AML-193 (cell line): ENCODE measurements around the gene POC1B.
"Not testable (repeated sequence)": the region's sequence is repeated elsewhere in the genome, so short reads cannot be mapped to it uniquely, and the experiment has no call there.

Source experiments
- DNase-seq, 2 experiments: peaks; one replicate each; lab custom pipeline; 2025; lab: John Stamatoyannopoulos, UW

The POC1B gene

DNA sequence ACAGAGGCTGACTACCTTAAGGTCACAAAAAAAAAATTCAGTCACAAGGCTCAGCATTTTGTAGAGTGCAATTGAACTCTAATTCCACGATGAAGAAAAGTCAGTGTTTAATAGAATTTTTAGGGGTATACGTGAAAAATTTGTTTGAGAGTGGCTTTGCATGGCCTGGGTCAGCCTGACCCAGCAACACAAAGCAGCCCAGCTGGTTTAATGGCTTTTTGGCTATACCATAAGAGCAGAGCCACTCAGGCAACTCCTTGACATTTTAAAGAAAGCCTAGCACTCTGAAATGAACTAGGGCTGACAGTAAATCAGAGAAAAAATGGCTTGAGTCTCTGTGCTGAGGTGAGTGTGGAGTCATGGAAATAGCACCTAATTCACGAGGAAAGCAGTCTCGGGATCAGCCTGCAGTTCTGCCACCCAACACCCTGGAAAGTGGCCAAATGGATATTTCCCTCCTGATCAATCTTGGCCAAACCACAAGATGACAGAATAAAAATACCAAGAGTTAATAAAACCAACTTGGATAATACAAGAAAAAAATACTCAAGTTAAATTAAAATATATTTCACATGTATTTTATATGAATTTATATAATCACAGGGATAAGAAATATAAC, 60.8 kb downstream of the POC1B start:
- DNase-seq = no peak

DNA sequence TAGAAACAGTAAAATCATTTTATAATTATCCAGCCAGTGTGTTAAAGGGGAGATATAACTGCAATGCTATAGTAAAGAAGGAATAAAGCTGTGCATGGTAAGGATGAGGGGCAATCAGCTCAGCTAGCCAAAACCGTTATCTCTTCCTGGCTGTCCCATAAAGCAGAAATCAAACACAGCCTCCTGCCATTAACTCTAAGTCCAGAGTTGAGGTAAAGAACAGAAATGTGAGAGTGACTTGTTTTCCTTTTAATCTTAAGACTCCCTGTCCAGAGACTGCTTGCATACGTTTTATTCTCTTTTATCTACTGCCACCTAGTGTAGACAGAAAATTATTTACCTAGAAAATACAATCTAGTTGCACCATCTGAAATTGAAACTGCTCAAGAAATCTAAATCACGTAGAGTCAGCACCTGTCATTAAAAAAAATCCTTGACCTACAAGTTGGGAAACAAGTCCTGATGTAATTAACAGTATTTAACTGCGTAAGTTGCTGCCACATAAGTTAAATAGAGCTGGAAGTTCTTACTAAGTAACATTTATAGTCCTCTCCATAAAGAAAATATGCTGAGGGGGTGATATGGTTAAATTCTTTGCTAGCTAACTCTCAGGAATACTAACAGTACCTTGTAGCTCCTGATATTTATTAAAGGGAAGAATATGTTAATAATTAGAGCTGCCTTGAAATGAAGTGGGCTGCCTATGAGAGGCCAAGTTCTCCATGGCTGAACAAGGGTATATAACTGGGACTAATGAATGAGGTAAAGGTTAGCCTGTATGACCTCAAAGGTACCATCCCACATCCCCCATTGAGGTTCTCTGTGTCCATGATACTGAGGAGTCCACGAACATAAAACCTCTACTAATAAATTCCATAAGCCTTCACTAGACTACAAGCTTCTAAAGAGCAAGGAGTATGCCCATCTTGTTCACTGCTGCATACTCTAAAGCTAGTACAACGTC, 63.9 kb downstream of the POC1B start:
- DNase-seq = peak; percentile 82 to 88

DNA sequence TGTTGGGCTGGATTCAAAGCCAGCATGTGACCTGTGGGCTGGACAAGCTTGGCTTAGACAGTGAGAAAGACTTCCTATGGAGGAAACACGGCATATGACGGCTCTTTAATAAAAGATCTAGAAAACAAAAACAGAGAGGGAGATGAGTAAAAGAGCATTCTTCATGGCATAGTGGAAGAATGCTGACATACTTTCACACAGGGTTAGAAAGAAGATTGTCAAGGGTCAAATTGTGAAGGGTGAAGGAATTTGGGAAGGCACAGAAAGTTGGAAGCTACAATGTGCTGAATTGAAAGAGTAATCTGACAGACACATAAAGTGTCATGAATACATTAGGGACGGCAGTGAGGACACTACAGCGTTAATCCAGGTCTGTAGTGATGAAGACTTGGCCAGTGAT, 64.7 kb downstream of the POC1B start:
- DNase-seq = no peak

DNA sequence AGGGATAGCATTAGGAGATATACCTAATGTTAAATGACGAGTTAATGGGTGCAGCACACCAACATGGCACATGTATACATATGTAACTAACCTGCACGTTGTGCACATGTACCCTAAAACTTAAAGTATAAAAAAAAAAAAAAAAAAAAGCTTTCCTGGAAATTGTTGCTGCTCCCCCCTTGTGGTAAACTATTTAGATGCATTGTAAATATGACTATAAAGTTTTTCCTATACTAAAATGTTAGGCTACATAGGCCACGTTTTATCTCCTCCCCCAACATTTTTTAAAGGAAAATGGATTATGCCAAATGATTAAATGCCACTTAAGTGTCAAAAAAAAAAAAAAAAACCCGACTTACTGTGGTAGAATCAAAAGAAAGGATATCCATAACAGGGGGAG, 66.6 kb downstream of the POC1B start:
- DNase-seq = not testable (repeated sequence)

DNA sequence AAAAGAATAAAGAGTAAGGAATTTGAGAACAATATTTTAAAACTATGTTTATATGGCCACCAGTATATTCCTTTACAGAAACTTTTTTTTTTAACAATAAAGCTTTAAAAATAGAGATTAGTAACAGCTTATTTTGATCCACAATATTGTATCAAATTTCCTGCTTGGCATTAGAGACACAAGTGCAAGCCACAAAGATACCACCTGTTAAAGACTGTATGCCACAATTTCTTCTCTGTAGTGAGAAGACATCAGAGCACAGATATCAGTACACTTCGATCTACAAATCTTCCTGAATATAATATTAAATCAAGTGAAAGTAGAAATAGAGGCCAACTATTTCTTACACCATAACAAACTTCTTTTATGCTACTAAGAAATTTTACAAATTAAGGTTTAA, 69.3 kb downstream of the POC1B start:
- DNase-seq = no peak

DNA sequence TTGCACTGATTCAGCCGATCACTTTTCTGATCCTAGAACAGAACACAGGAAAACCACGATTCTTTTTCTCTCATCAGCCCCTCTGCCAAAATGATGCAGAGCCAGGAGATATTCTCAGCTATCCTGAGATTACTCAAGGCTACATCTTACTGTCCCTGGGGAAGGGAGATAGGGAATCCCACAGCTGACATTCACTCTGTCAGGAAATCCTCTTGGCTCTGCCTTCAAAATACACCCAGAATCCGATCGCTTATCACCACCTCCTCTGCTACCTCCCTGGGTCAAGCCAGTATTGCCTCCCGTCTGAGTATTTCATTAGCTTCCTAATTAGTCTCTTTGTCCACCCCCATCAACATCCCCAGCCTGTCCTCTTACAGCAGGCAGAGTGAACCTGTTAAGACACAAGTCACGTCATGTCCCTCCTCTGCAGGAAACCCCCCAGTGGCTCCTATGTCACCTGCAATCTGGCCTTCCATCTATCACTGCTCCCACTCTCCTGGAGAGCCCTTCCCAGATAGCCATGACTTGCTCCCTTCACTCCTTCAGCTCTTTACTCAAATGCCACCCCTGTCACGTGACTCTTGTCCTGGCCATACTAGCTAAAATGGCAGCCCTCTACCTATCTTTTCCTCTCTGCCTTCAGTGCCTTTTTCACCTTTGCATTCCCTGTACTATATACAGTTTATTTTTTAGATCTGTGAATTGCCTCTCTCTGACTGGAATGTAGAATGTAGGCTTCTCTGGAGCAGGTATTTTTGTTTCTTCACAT, 71.6 kb downstream of the POC1B start:
- no peak for DNase-seq

DNA sequence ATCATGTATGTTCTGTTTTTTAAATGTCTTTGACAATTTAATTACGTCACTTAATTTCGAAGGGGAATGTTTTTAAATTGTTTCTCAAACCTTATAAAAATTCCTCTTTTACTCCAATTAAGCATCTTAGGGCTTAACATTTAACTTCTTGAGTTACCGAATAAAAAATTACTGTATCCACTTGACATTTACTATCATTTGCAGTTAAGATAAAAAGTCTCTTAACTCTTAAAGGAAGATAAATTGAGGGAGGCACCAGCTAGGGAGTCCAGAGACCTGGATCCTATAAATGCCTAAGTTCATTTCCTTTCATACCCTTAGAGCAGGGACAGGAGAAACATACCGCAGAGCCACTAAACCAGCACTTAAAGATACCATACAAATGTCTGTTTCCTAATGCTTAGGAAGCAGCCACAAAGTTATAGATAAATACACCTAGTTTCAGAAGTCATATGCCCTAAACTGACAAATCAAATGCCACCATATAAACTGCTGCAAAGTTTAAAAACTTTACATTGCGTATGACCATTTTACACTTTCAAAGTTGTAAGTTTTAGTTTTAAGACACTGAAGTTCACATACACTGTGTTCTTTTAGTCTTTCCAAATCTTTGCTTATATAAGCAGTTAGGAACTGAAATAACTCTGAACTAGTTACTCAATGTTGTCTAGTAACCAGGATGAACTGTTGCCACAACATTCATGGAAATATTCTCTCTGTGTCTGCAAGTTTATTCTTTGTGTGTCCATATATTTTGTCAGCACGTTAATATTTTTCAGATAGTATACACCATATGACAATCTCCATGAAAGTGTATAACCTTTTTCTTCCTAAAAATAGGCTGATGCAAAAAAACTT, 72.5 kb downstream of the POC1B start:
- peak in 1 of 2 experiments; percentile 24 for DNase-seq

DNA sequence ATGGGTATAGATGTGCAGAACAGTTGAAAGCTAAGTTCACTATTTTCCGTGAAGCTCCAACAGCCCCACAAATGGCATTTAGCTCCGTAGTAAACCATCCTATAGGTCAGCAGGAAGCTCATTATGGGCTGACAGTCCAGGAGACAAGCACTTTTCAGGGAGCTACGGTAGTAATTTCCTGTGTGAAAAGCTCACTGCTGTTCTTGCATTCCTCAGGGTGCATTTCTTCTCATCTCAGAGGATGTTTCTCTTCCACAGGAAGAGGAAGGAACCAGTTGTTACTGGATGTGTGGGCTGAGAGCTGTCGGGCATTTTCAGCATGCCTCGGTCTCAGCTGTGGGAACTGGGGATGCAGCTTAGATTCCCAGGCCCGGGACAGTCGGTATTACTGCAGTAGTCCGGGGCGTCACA, 74.0 kb downstream of the POC1B start:
- no peak for DNase-seq

DNA sequence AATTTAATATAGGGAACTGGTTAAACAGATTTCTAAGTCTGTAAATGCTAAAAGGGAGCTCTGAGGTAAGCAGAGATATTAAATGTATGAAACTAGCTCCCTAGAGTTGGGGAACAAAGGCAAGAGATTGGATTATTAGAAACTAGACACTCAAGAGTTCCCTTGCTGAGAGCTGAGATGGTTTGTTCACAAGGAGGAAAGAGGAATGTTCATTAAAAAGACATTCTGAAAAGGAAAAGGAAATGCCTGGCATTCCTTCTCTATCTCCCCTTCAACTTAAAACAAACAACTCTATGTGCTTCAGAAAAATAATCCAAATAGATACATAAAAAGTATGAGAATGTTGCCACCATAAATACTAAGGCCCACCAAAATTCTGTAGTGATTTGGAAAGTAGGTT, 74.9 kb downstream of the POC1B start:
- DNase-seq = no peak

DNA sequence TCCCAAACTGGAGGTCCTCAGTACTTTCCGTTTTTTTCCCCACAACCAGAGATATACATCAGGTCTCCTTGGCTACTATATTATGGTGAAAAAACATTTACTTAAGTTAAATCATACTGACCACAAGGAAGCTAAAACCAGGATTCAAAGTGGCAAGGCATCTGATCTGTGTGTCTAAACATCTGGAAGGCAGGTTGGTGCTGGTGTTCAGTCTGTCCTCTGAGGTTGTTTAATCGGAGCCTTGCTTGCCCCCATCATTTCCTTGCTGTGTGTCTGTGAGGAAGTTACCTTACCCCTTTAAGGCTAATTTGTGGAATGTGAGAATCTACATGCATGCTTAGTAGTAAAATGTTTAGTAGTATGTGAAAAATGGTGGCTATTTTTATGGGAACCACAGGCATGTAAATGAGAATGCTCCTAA, 76.9 kb downstream of the POC1B start:
- DNase-seq = no peak

DNA sequence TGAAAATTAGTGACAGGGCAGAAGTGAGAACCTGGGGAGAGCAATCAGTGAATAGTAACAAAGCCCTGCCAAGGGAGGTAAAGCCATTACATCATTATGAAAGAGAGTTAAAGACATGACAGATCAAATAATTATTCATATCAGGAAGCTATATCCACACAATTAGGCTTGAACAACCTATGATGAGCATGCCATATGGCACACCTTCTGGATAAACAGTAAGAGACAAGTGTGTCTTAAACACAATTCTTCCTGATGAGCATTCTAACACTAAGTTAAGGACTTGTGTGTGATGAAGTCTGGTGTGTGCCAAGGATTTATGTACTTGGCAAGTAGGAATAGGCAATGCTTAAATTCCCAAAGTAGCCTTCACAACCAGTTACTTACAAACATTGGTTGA, 77.3 kb downstream of the POC1B start:
- no peak for DNase-seq

DNA sequence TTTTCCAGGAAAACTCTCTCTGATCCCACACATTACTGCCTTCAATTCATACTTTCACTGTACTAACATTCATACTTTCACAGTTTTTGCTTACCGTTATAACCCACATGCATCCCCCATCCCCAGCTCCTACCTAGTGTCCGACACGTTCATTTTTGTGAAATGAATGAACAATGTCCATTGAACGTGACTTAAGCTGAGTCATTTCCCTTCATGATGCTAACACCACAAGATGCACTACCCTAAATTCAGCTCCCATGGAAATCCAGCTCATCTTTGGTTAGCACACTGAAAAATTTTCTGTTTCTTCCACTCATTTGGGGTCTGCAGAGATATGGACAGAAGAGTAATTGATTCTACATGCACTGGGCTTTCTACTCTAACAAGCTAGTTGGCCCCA, 85.9 kb downstream of the POC1B start:
- no peak for DNase-seq

DNA sequence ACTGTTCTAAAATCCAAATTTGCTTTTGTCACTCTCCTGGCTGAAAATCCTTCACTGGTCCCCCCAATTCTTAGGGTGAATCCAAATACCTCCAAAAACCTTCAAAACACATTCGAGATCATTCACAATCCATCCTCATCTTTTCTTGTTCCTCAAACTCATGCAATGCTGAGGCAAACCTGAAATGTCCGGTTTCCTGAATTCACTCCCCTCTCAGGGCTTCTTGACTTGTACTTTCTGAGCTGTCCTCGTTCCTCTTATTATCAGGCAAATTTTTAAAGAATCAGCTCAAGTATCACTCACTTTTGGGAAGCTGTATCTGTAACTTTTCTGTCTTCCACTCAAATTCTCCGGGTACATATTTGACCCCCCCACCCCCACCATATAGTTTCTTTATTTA, 88.6 kb downstream of the POC1B start:
- DNase-seq = no peak

DNA sequence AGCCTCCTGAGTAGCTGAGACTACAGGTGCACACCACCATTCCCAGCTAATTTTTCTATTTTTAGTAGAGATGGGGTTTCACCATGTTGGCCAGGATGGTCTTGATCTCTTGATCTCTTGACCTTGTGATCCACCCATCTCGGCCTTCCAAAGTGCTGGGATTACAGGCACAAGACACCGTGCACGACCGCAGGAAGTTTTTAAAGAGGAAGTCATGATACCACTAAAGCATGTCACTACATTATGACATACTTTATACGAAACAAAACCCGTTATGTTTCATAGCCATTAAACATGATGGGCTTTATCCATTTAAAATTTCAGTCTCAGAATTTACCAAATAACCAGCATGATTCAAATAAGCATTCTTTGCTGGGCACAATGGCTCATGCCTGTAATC, 89.8 kb downstream of the POC1B start:
- DNase-seq = no peak

DNA sequence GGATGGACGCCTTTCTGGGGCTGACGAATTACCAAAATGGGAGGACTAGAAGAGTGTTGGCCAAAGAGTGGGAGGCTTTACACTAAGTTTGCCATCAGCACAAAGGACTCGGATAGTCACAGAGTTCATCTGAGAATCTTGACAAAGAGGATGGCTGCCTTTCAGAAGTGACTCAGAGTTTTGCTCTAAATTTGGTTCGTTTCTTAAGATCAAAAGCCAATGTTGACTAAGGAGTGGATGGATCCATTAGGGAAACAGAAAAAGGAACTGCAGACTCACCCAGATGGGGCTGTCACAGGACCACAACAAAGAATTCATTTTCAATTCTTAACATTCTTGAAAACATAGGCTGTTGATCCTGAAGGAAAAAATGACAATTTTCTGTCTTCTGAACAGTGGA, 92.2 kb downstream of the POC1B start:
- no peak for DNase-seq

DNA sequence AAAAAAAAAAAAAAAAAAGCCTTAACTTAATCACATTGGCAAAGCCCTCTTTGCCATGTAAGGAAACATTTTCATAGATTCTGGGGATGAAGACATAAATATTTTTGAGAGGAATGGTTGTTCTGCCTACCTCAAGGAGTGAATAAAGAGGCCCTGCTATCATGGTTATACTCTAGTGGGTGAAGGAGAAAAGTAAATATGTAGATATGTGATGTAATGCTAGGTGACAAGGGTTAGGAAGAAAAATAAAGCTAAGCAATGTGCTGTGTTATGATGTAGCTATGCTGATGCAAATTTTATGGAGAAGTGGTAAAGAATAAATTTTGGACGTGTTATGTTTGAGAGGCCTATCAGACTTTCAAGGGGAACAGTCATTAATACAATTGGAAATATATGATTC, 93.5 kb downstream of the POC1B start:
- no peak for DNase-seq

DNA sequence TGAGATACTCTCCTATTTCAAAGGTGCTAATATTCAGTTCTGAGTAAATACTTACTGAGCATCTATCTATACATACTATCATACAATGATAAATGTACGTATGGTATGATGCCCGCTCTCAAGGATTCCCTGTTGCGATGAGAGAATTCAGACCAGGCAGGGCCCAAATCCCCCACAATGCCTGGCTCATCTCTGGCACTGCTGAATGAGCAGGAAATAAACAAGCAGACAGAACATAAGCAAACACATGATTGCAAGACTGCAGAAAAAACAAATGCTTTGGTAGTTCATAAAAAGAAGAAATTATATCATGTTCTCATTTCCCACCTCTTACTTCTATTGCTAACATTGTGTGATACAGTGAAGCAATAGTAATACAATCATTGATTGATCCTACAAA, 96.3 kb downstream of the POC1B start:
- DNase-seq = no peak

DNA sequence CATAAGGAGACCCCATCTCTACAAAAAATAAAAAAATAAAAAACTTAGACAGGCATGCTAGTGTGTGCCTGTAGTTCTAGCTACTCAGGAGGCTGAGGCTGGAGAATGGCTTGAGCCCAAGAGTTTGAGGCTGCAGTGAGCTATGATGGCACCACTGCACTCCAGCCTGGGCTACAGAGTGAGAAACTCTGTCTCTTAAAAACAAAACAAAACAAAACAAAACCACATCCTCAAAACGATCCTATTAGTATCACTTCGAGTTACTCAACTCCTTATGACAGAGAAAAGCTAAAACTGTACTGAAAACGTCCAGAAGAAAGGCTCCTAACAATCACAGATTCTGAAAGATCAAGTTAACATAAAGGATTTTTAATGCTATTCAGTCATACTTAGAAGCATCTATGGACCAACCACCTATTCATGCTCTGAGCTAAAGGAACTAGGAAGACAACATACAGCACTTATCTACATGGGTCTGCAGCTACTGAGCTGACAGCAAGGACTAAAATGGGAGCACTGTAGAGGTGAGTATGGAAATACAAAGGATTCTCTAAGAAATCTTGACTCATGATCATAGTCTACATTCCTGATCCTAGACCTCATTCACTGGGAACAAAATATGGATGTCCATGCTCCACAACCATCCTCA, 98.2 kb downstream of the POC1B start:
- peak in 1 of 2 experiments; percentile 17 for DNase-seq

DNA sequence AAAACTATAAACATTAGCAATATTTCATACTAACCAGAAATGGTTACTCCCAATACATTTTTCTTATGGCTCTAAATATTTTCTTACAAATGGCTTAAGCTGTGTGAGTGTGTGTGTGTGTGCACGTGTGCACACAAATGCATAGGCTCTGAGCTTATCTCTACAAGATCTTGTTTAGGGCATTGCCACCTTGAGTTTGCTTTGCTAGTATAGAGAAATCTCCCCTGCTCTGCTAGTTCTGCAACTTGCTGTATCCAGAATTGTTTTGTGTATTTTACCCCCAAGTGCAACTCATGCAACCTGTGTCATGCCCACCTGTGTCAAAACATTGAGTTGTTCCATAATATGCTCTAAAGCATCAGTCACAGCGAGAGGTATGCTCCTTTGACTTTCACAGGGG, 101.0 kb downstream of the POC1B start:
- no peak for DNase-seq

DNA sequence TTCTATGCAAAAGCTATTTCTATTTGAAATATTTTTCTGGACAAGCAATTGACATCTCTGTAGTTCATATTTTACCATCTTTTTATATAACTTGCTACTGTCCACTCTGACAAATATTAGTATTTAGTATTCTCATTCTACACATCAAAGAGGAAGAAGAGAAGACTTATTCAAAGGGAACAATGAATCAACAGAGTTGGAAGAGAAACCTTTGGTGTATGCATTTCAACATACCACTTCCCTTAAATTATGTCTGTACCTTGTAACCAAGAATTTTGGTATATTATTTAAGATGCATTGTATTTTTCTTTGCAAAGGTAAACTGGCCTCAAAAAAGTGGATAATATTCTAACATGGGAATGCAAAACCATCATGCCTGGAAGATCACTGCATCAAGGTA, 101.5 kb downstream of the POC1B start:
- DNase-seq = peak; percentile 66 to 70
